Vagina (tissue), 2 donors: ENCODE data around the gene WDR7. TPM values are rescaled to one million over a fixed set of nuclear protein-coding genes. Genes with fewer than 3 reads are reported as not detected.

Experiments used
- DNase-seq, 2 donors: peaks; one replicate each; pipeline ENCODE4 v3.0.0-alpha.2; 2017; ENCODE audit errors: extremely low spot score in 2 of 2
- H3K27ac ChIP-seq: fragments of 200-600 bp; sonication (generic); one replicate; pipeline ENCODE4 v1.5.1; 2019
- H3K27me3 ChIP-seq: fragments of 200-600 bp; sonication (generic); one replicate; pipeline ENCODE4 v1.5.1; 2019
- H3K36me3 ChIP-seq, 2 donors: fragments of 200-600 bp; sonication (generic); one replicate each; pipeline ENCODE4 v1.5.1; 2017 to 2019
- H3K4me1 ChIP-seq: fragments of 200-600 bp; sonication (generic); one replicate; pipeline ENCODE4 v1.5.1; 2019
- H3K4me3 ChIP-seq, 2 donors: fragments of 200-600 bp; sonication (generic); 1 replicate in 1 of 2; 2 replicates in 1 of 2; pipeline ENCODE4 v1.5.1; 2016 to 2019
- H3K9me3 ChIP-seq: fragments of 200-600 bp; sonication (generic); one replicate; pipeline ENCODE4 v1.5.1; 2019
- POLR2A ChIP-seq, 2 donors: fragments of 450-650 bp; IDR thresholded peaks; one replicate each; pipeline ENCODE4 v1.6.1; 2017; ENCODE audit warnings: antibody characterized with exemption in 2 of 2, mild to moderate bottlenecking in 2 of 2, moderate library complexity in 2 of 2
- POLR2AphosphoS5 ChIP-seq, 2 donors: sonication (generic); formaldehyde crosslinking; IDR thresholded peaks; one replicate each; pipeline ENCODE4 v1.9.0; 2017; ENCODE audit warnings: antibody characterized with exemption in 2 of 2, mild to moderate bottlenecking in 2 of 2, low read depth in 1 of 2; ENCODE audit not compliant: insufficient read depth in 1 of 2
- intact Hi-C: fragments of 100-400 bp; cut with DNase I; formaldehyde crosslinking; loops from one replicate; pipeline ENCODE4 v1.15.1; 2023
- total RNA-seq: library from RNA; depleted of rRNA; stranded (reverse); fragments of >200 nt; gene quantifications from one replicate; pipeline ENCODE4 v1.2.3, GENCODE V29; 2016
- TF ChIP-seq, protein P1 (sequence below), 3 experiments: fragments of 450-650 bp in 2 of 3; fragments of 200-600 bp in 1 of 3; sonication (generic) in 1 of 3; IDR thresholded peaks; one replicate each; pipeline ENCODE4 v1.5.1; 2017 to 2019; ENCODE audit warnings: antibody characterized with exemption in 3 of 3, mild to moderate bottlenecking in 2 of 3, moderate library complexity in 2 of 3

WDR7 gene
- total RNA-seq, 1 donor from 2014 or later = 26.3 TPM

- TF ChIP-seq POLR2AphosphoS5 (IDR thresholded peaks at IDR 0.05; ENCODE audit: insufficient read depth in 1 of 2, low read depth in 1 of 2) = no peak
- TF ChIP-seq POLR2A (IDR thresholded peaks at IDR 0.05) = no peak
- TF ChIP-seq, protein P1, sequence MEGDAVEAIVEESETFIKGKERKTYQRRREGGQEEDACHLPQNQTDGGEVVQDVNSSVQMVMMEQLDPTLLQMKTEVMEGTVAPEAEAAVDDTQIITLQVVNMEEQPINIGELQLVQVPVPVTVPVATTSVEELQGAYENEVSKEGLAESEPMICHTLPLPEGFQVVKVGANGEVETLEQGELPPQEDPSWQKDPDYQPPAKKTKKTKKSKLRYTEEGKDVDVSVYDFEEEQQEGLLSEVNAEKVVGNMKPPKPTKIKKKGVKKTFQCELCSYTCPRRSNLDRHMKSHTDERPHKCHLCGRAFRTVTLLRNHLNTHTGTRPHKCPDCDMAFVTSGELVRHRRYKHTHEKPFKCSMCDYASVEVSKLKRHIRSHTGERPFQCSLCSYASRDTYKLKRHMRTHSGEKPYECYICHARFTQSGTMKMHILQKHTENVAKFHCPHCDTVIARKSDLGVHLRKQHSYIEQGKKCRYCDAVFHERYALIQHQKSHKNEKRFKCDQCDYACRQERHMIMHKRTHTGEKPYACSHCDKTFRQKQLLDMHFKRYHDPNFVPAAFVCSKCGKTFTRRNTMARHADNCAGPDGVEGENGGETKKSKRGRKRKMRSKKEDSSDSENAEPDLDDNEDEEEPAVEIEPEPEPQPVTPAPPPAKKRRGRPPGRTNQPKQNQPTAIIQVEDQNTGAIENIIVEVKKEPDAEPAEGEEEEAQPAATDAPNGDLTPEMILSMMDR (IDR thresholded peaks at IDR 0.05) = no peak
- Histone ChIP-seq H3K9me3 (no peaks in the 10 kb centered on the region), H3K27ac (no peak overlapping the region), H3K4me3 (no peak overlapping the region), H3K27me3 (no peaks in the 10 kb centered on the region), H3K36me3 (no peaks in the 10 kb centered on the region), H3K4me1 (no peaks in the 10 kb centered on the region)
- intact Hi-C loops = no loop called here
- DNase-seq = no peak
Measured at GRCh38 chr18:57051657-57052044, 400.5 kb downstream of the WDR7 start.

DNA sequence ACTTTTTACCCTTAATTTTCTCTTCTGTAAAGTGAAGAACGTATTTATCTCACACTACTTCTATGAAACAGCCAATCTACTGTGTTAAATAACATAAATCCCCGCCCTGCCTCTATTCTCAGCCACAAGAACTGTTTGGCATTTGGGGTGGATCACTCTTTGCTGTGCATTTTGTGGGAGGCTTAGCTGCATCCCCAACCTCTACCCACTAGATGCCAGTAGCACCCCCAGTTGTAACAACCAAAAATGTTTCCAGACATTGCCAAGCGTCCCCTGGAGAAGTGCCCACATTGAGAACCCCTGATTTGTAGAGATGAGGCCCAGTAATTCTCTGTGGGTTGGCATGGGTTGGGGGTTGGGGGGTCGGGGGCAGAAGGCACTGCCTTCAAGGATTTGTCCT, 401.0 kb downstream of the WDR7 start:
- Histone ChIP-seq H3K4me3 (no peak overlapping the region), H3K27ac (no peak overlapping the region), H3K36me3 (no peaks in the 10 kb centered on the region), H3K9me3 (no peaks in the 10 kb centered on the region), H3K4me1 (no peaks in the 10 kb centered on the region), H3K27me3 (no peaks in the 10 kb centered on the region)
- intact Hi-C loops = no loop called here
- no peak for DNase-seq
- TF ChIP-seq, protein P1 (IDR thresholded peaks at IDR 0.05) = no peak
- TF ChIP-seq POLR2A (IDR thresholded peaks at IDR 0.05) = no peak
- TF ChIP-seq POLR2AphosphoS5 (IDR thresholded peaks at IDR 0.05; ENCODE audit: insufficient read depth in 1 of 2, low read depth in 1 of 2) = no peak

GRCh38 chr18:57052759-57053158, 401.6 kb downstream of the WDR7 start:
- Histone ChIP-seq H3K4me3 (no peak overlapping the region), H3K27ac (no peak overlapping the region), H3K36me3 (no peaks in the 10 kb centered on the region), H3K9me3 (no peaks in the 10 kb centered on the region), H3K27me3 (no peaks in the 10 kb centered on the region), H3K4me1 (no peaks in the 10 kb centered on the region)
- DNase-seq = no peak
- intact Hi-C loops = no loop called here
- TF ChIP-seq, protein P1 (IDR thresholded peaks at IDR 0.05) = no peak
- TF ChIP-seq POLR2A (IDR thresholded peaks at IDR 0.05) (no peak), POLR2AphosphoS5 (IDR thresholded peaks at IDR 0.05; ENCODE audit: insufficient read depth in 1 of 2, low read depth in 1 of 2) (no peak)

- TF ChIP-seq POLR2AphosphoS5 (IDR thresholded peaks at IDR 0.05; ENCODE audit: insufficient read depth in 1 of 2, low read depth in 1 of 2) (no peak), POLR2A (IDR thresholded peaks at IDR 0.05) (no peak)
- TF ChIP-seq, protein P1 (IDR thresholded peaks at IDR 0.05) = no peak
- intact Hi-C loops = no loop called here
- no peaks in the 10 kb centered on the region for H3K36me3 ChIP-seq
Measured at GRCh38 chr18:57054891-57055290, 403.7 kb downstream of the WDR7 start.

DNA sequence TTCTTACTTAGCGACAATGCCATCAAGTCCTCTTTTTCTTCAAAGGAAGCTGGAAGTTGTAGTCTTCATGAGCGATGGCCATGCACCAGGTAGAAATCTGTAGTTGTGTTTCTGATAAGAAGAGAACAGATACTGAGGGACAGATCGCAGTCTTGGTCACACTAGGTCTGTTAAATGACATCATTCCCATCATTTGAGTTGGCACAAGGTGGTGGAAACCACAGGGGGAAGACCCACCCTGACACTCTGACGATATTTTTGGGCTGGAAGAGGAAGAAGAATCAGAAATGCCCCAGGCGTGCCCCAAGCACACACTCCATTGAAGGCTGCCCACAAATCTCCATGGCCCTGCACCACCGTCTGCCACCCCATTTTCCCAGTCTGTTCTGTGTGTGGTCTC, 406.7 kb downstream of the WDR7 start:
- Histone ChIP-seq H3K36me3 (no peaks in the 10 kb centered on the region), H3K4me3 (no peak overlapping the region), H3K4me1 (no peaks in the 10 kb centered on the region), H3K27ac (no peak overlapping the region), H3K9me3 (no peaks in the 10 kb centered on the region), H3K27me3 (no peaks in the 10 kb centered on the region)
- DNase-seq = no peak
- intact Hi-C loops = no loop called here
- TF ChIP-seq POLR2A (IDR thresholded peaks at IDR 0.05) (no peak), POLR2AphosphoS5 (IDR thresholded peaks at IDR 0.05; ENCODE audit: insufficient read depth in 1 of 2, low read depth in 1 of 2) (no peak)
- TF ChIP-seq, protein P1 (IDR thresholded peaks at IDR 0.05) = no peak

More at GRCh38 chr18:57054891-57055290, 403.7 kb downstream of the WDR7 start:
- Histone ChIP-seq H3K9me3 (no peaks in the 10 kb centered on the region), H3K27ac (no peak overlapping the region), H3K4me1 (no peaks in the 10 kb centered on the region), H3K4me3 (no peak overlapping the region), H3K27me3 (no peaks in the 10 kb centered on the region)
- DNase-seq = no peak
